Measurements from ENCODE around the gene CARS1. TPM values are rescaled to one million over a fixed set of nuclear protein-coding genes. Genes with fewer than 3 reads are reported as not detected.
A peak's percentile ranks its signal among the peaks of the same experiment; 100 is the strongest.

The CARS1 gene
- total RNA-seq, 4 donors from 2014 or later, result 37.0 to 61.3 (median 52.3) TPM

DNA sequence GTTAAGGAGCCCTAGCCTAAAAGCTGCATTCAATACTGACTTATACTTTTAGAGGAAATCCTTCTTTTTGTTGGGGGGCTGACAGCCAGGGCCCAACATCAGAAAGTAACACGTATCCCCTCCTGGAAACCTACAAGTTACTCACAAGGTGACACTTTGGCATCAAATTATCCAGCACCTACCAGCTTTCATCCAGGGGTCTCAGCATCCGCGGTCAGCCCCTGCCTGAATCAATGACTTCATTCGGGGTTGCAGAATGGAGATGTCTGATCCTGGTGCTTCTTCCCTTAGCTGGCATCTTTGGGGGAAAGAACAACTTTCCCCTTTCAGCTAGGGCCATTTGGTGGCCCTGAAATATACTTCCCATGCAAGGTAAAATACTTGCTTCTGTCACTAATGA, 59.8 kb downstream of the CARS1 start:
- Histone ChIP-seq H3K4me1 (peaks cover 0 to 37% (median 9%) of the 10 kb centered on the region in 4 donors), H3K27me3 (no peaks in the 10 kb centered on the region), H3K27ac (peak overlapping the region in 2 of 4 donors; percentile 59 to 64), H3K4me3 (no peak overlapping the region), H3K36me3 (peaks cover 0 to 8% (median 2%) of the 10 kb centered on the region in 4 donors), H3K9me3 (no peaks in the 10 kb centered on the region)
- intact Hi-C loops (cut with DNase I; ENCODE audit: low total_unique reads), result no loop called here
- TF ChIP-seq EP300 (IDR thresholded peaks at IDR 0.05; ENCODE audit: low read depth) (no peak), POLR2A (IDR thresholded peaks at IDR 0.05) (no peak), POLR2AphosphoS5 (IDR thresholded peaks at IDR 0.05) (no peak)
- TF ChIP-seq, protein P1, sequence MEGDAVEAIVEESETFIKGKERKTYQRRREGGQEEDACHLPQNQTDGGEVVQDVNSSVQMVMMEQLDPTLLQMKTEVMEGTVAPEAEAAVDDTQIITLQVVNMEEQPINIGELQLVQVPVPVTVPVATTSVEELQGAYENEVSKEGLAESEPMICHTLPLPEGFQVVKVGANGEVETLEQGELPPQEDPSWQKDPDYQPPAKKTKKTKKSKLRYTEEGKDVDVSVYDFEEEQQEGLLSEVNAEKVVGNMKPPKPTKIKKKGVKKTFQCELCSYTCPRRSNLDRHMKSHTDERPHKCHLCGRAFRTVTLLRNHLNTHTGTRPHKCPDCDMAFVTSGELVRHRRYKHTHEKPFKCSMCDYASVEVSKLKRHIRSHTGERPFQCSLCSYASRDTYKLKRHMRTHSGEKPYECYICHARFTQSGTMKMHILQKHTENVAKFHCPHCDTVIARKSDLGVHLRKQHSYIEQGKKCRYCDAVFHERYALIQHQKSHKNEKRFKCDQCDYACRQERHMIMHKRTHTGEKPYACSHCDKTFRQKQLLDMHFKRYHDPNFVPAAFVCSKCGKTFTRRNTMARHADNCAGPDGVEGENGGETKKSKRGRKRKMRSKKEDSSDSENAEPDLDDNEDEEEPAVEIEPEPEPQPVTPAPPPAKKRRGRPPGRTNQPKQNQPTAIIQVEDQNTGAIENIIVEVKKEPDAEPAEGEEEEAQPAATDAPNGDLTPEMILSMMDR (IDR thresholded peaks at IDR 0.05), result no peak
- in situ Hi-C loops (cut with MboI; ENCODE audit: low pct_ligation_motif_present in 1 of 4, low pct_unique_long_range_greater_than_20kb in 1 of 4, low sequenced_read_pairs in 3 of 4), result loop anchor here in 1 of 4 donors (10.0 kb wide), 1 partner anchor 57 kb away; the partner anchor contains the start of gene CARS1
- 86 to 94% methylated on average over 1 to 4 of the region's 4 CpGs for WGBS, 2 donors (ENCODE audit: low coverage in 1 of 2)
- no peak for DNase-seq

DNA sequence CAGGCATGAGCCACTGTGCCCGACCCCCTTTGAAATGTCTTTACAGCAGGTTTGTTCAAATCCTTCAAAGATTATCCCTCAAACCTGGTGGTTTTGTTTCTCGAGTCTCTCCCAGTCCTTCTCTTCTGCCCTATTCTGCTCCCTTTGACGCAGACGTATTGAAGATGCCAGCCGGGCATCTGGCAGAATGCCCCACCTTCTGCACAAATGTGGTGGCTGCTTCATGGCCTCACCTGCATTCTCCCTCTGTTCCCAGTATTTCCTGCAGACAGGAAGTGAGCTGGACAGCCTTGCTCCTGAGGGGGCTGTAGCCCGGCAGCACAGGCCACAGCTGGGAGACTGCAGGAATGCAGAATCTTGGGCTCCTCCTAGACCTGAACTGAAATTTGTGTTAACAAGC, 60.2 kb downstream of the CARS1 start:
- H3K9me3 ChIP-seq, result no peaks in the 10 kb centered on the region
- in situ Hi-C loops (cut with MboI; ENCODE audit: low pct_ligation_motif_present in 1 of 4, low pct_unique_long_range_greater_than_20kb in 1 of 4, low sequenced_read_pairs in 3 of 4) (loop anchor here in 1 of 4 donors (10.0 kb wide), 1 partner anchor 58 kb away; the partner anchor contains the start of gene CARS1), intact Hi-C loops (cut with DNase I; ENCODE audit: low total_unique reads) (no loop called here)
- TF ChIP-seq POLR2AphosphoS5 (IDR thresholded peaks at IDR 0.05) (no peak), POLR2A (IDR thresholded peaks at IDR 0.05) (no peak), EP300 (IDR thresholded peaks at IDR 0.05; ENCODE audit: low read depth) (no peak)
- TF ChIP-seq, protein P1 (IDR thresholded peaks at IDR 0.05), result no peak
- WGBS, 2 donors (ENCODE audit: low coverage in 1 of 2), result 80 to 85% methylated on average over 4 to 6 of the region's 6 CpGs
- H3K27ac ChIP-seq, result peak overlapping the region in 1 of 4 donors; percentile 64
- no peak for DNase-seq
- H3K4me3 ChIP-seq, result no peak overlapping the region
- H3K4me1 ChIP-seq, result peaks cover 0 to 37% (median 8%) of the 10 kb centered on the region in 4 donors
- H3K36me3 ChIP-seq, result peaks cover 0 to 4% (median under 1%) of the 10 kb centered on the region in 4 donors
- no peaks in the 10 kb centered on the region for H3K27me3 ChIP-seq

DNA sequence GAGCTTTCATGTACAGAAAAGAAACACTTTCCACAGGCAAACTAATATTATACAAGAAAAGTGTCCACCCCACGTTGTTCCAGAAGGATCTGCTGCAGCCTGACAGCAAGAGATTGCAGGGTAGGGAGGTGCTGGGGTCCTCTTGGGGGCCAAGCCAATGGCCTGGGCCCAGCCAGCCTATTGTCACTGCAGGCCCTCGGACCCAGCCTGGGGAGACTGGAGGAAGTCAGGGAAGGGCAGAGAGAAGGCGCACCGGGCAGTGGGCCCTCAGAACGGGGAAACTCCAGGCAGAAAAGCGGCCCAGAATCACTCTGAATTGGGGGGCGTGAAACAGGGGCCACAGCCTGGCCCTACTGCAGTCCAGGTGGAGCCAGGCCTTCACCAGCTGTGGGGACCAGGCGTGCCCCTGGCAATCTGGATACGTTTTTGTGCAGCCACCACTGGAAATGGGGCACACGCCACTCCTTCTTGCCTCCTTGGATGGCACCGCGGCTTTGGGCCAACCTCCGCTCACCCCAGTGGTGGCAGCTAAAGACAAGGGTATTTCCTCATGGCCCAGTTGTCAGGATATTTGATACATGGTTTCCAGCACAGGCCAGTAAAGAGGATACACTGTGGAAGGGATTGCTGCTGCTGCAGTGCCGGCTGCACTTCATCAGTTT, 61.2 kb downstream of the CARS1 start:
- no peak for DNase-seq
- intact Hi-C loops (cut with DNase I; ENCODE audit: low total_unique reads), result no loop called here
- no peak for TF ChIP-seq EP300 (IDR thresholded peaks at IDR 0.05; ENCODE audit: low read depth)
- TF ChIP-seq POLR2A (IDR thresholded peaks at IDR 0.05), result no peak
- TF ChIP-seq POLR2AphosphoS5 (IDR thresholded peaks at IDR 0.05), result no peak
- TF ChIP-seq, protein P1 (IDR thresholded peaks at IDR 0.05), result no peak
- no peaks in the 10 kb centered on the region for H3K36me3 ChIP-seq
- 83 to 87% methylated on average over 1 to 14 of the region's 14 CpGs for WGBS, 2 donors (ENCODE audit: low coverage in 1 of 2)
- H3K27ac ChIP-seq, result no peak overlapping the region
- no peaks in the 10 kb centered on the region for H3K27me3 ChIP-seq
- H3K4me3 ChIP-seq, result no peak overlapping the region
- in situ Hi-C loops (cut with MboI; ENCODE audit: low pct_ligation_motif_present in 1 of 4, low pct_unique_long_range_greater_than_20kb in 1 of 4, low sequenced_read_pairs in 3 of 4), result loop anchor here in 1 of 4 donors (10.0 kb wide), 1 partner anchor 59 kb away; the partner anchor contains the start of gene CARS1
- peaks cover 0 to 32% (median 7%) of the 10 kb centered on the region in 4 donors for H3K4me1 ChIP-seq
- H3K9me3 ChIP-seq, result no peaks in the 10 kb centered on the region

DNA sequence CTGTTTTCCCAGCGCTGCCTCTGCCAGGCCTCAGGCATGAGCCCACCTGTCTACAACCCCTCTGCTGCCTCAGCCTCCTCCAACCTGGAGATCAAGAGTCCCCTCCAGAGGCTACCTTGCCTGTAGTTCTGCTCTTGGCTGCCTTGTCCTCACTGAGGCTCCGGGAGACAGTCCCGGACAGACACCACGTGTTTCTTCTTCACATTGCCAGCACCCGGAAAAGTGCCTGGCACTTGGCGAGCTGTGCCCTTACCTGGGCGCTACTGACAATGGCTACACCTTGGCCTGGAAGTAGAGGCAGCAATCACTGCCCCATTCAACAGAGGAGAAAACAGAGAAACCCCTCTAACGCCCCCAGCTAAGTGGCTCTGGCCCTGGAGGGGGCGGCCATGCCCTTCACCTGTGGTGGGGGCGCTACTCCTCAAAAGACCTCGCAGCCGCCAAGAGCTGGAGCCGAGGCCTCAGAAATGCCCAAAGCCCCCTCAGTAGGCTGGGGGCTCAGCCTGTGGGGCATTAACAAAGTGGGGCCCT, 62.1 kb downstream of the CARS1 start:
- Histone ChIP-seq H3K4me1 (peaks cover 4 to 34% (median 12%) of the 10 kb centered on the region in 4 donors), H3K9me3 (no peaks in the 10 kb centered on the region), H3K4me3 (no peak overlapping the region), H3K27ac (no peak overlapping the region), H3K36me3 (no peaks in the 10 kb centered on the region), H3K27me3 (no peaks in the 10 kb centered on the region)
- TF ChIP-seq POLR2AphosphoS5 (IDR thresholded peaks at IDR 0.05), result no peak
- TF ChIP-seq, protein P1 (IDR thresholded peaks at IDR 0.05), result no peak
- no peak for TF ChIP-seq POLR2A (IDR thresholded peaks at IDR 0.05)
- TF ChIP-seq EP300 (IDR thresholded peaks at IDR 0.05; ENCODE audit: low read depth), result no peak
- WGBS, 2 donors (ENCODE audit: low coverage in 1 of 2), result 80 to 92% methylated on average over 2 to 13 of the region's 13 CpGs
- intact Hi-C loops (cut with DNase I; ENCODE audit: low total_unique reads), result no loop called here
- in situ Hi-C loops (cut with MboI; ENCODE audit: low pct_ligation_motif_present in 1 of 4, low pct_unique_long_range_greater_than_20kb in 1 of 4, low sequenced_read_pairs in 3 of 4), result loop anchor here in 1 of 4 donors (10.0 kb wide), 1 partner anchor 60 kb away; the partner anchor contains the start of gene CARS1
- no peak for DNase-seq

Measured in transverse colon (tissue), 4 donors.